GM23338 (cell line): Measurements from ENCODE around the gene TEX54. TPM values are rescaled to one million over a fixed set of nuclear protein-coding genes. Genes with fewer than 3 reads are reported as not detected.
A peak's percentile ranks its signal among the peaks of the same experiment; 100 is the strongest.
"Not testable (repeated sequence)": the region's sequence is repeated elsewhere in the genome, so short reads cannot be mapped to it uniquely, and the experiment has no call there.

Experiments used
- ATAC-seq: fragments of 200-7000 bp; cut with Tn5 transposase; 3 replicates; pipeline ENCODE4 v1.9.1; 2020
- DNase-seq: peaks from one replicate; pipeline ENCODE4 v3.0.0-alpha.2; 2015; ENCODE audit warnings: low spot score
- H2AFZ ChIP-seq: fragments of 200-600 bp; sonication (generic); 2 replicates; pipeline ENCODE4 v1.8.0; 2016; ENCODE audit warnings: antibody characterized with exemption, mild to moderate bottlenecking, moderate library complexity
- H3F3A ChIP-seq: fragments of 200-600 bp; sonication (generic); replicated peaks from 2 replicates; pipeline ENCODE4 v1.8.0; 2017; ENCODE audit warnings: antibody characterized with exemption, mixed run types, low read depth
- H3K27ac ChIP-seq: fragments of 200-600 bp; sonication (generic); 2 replicates; pipeline ENCODE4 v1.6.1; 2016; ENCODE audit warnings: low read depth
- H3K27me3 ChIP-seq: fragments of 200-600 bp; sonication (generic); 2 replicates; pipeline ENCODE4 v1.8.0; 2016; ENCODE audit warnings: mild to moderate bottlenecking, mixed run types, moderate library complexity; ENCODE audit not compliant: insufficient read depth
- H3K36me3 ChIP-seq: fragments of 200-600 bp; sonication (generic); 2 replicates; pipeline ENCODE4 v1.8.0; 2016; ENCODE audit warnings: mild to moderate bottlenecking; ENCODE audit not compliant: insufficient read depth
- H3K4me1 ChIP-seq: fragments of 200-600 bp; sonication (generic); 2 replicates; pipeline ENCODE4 v1.8.0; 2016; ENCODE audit warnings: mild to moderate bottlenecking, moderate library complexity; ENCODE audit not compliant: insufficient read depth
- H3K4me2 ChIP-seq: fragments of 200-600 bp; sonication (generic); 2 replicates; pipeline ENCODE4 v1.7.1; 2017; ENCODE audit warnings: mixed run types
- H3K4me3 ChIP-seq: fragments of 200-600 bp; sonication (generic); 2 replicates; pipeline ENCODE4 v1.6.1; 2016; ENCODE audit warnings: mixed run types
- H3K79me2 ChIP-seq: fragments of 200-600 bp; sonication (generic); replicated peaks from 2 replicates; pipeline ENCODE4 v1.8.0; 2017; ENCODE audit warnings: mild to moderate bottlenecking; ENCODE audit not compliant: insufficient read depth
- H3K9me2 ChIP-seq: fragments of 200-600 bp; sonication (generic); 2 replicates; pipeline ENCODE4 v1.8.0; 2017; ENCODE audit not compliant: insufficient read depth
- H4K20me1 ChIP-seq: fragments of 200-600 bp; sonication (generic); replicated peaks from 2 replicates; pipeline ENCODE4 v1.8.0; 2017; ENCODE audit warnings: mild to moderate bottlenecking; ENCODE audit not compliant: insufficient read depth
- H3K27ac Mint-ChIP-seq: 2 replicates; pipeline ENCODE4 v1.8.0; 2020; ENCODE audit warnings: inconsistent platforms, mild to moderate bottlenecking, moderate library complexity, mixed read lengths
- H3K27me3 Mint-ChIP-seq: 3 replicates; pipeline ENCODE4 v1.8.0; 2022; ENCODE audit warnings: low read depth, mild to moderate bottlenecking, moderate library complexity, mixed read lengths, inconsistent platforms; ENCODE audit not compliant: insufficient read depth, poor library complexity
- H3K36me3 Mint-ChIP-seq: 3 replicates; pipeline ENCODE4 v1.8.0; 2021; ENCODE audit warnings: low read depth, mild to moderate bottlenecking, inconsistent platforms, moderate library complexity, mixed read lengths
- H3K4me1 Mint-ChIP-seq: 3 replicates; pipeline ENCODE4 v1.8.0; 2020; ENCODE audit warnings: mild to moderate bottlenecking, inconsistent platforms, mixed read lengths
- H3K4me3 Mint-ChIP-seq: 3 replicates; pipeline ENCODE4 v1.8.0; 2021; ENCODE audit warnings: moderate library complexity, mild to moderate bottlenecking, inconsistent platforms, mixed read lengths
- H3K9me3 Mint-ChIP-seq: 3 replicates; pipeline ENCODE4 v1.8.0; 2020; ENCODE audit warnings: moderate library complexity, mild to moderate bottlenecking, inconsistent platforms, mixed read lengths
- CREB1 ChIP-seq: fragments of 250-450 bp; sonication (Bioruptor Pico); IDR thresholded peaks from 2 replicates; pipeline ENCODE4 v1.5.0; 2020; ENCODE audit warnings: low read depth, mild to moderate bottlenecking, moderate library complexity
- EZH2 ChIP-seq: fragments of 200-600 bp; sonication (generic); IDR thresholded peaks from one replicate; pipeline ENCODE4 v1.8.0; 2017; ENCODE audit warnings: antibody characterized with exemption, mild to moderate bottlenecking, low read depth; ENCODE audit not compliant: unreplicated experiment
- EZH2phosphoT487 ChIP-seq: fragments of 200-600 bp; sonication (generic); IDR thresholded peaks from one replicate; pipeline ENCODE4 v1.8.1; 2018; ENCODE audit warnings: antibody characterized with exemption; ENCODE audit not compliant: unreplicated experiment
- JUNB ChIP-seq: IDR thresholded peaks from one replicate; pipeline ENCODE4 v1.6.1; 2016; ENCODE audit warnings: antibody characterized with exemption; ENCODE audit not compliant: unreplicated experiment
- NANOG ChIP-seq: IDR thresholded peaks from 2 replicates; pipeline ENCODE4 v1.6.1; 2016; ENCODE audit warnings: antibody characterized with exemption, borderline replicate concordance
- POLR2AphosphoS5 ChIP-seq: IDR thresholded peaks from 2 replicates; pipeline ENCODE4 v1.6.1; 2016; ENCODE audit warnings: antibody characterized with exemption, low read depth
- STAT1 ChIP-seq: IDR thresholded peaks from one replicate; pipeline ENCODE4 v1.6.1; 2016; ENCODE audit warnings: antibody characterized with exemption; ENCODE audit not compliant: unreplicated experiment
- ZNF114 ChIP-seq: fragments of 250-450 bp; sonication (Bioruptor Pico); IDR thresholded peaks from 2 replicates; pipeline ENCODE4 v1.5.0; 2020; ENCODE audit warnings: mild to moderate bottlenecking, moderate library complexity
- polyA plus RNA-seq: library from polyadenylated mRNA; unstranded; fragments of >200 nt; fragmentation: Nextera tagmentation; extraction: Ambion mirVana; gene quantifications from 2 replicates; pipeline ENCODE4 v1.2.1, GENCODE V29; 2016
- total RNA-seq: library from RNA; depleted of rRNA; stranded (reverse); fragments of >200 nt; shearing (Covaris generic); gene quantifications from 2 replicates; pipeline ENCODE4 v1.2.3, GENCODE V29; 2014
- TF ChIP-seq, protein P1 (sequence below), 2 experiments: fragments of 200-600 bp in 1 of 2; sonication (generic) in 1 of 2; conservative IDR thresholded peaks; 2 replicates each; pipeline versions ENCODE4 v1.5.1 to v1.6.1; 2016 to 2017; ENCODE audit warnings: antibody characterized with exemption in 2 of 2, low read depth in 2 of 2, mild to moderate bottlenecking in 2 of 2, moderate library complexity in 1 of 2
- TF ChIP-seq, protein P2 (sequence below): IDR thresholded peaks from 2 replicates; pipeline ENCODE4 v1.6.1; 2016; ENCODE audit warnings: antibody characterized with exemption
- TF ChIP-seq, protein P3 (sequence below): IDR thresholded peaks from one replicate; pipeline ENCODE4 v1.6.1; 2018; ENCODE audit warnings: antibody characterized with exemption; ENCODE audit not compliant: unreplicated experiment

Gene TEX54
- total and polyA plus RNA-seq, 2 experiments from 2014 or later: 1.9 TPM; not detected in 1

DNA sequence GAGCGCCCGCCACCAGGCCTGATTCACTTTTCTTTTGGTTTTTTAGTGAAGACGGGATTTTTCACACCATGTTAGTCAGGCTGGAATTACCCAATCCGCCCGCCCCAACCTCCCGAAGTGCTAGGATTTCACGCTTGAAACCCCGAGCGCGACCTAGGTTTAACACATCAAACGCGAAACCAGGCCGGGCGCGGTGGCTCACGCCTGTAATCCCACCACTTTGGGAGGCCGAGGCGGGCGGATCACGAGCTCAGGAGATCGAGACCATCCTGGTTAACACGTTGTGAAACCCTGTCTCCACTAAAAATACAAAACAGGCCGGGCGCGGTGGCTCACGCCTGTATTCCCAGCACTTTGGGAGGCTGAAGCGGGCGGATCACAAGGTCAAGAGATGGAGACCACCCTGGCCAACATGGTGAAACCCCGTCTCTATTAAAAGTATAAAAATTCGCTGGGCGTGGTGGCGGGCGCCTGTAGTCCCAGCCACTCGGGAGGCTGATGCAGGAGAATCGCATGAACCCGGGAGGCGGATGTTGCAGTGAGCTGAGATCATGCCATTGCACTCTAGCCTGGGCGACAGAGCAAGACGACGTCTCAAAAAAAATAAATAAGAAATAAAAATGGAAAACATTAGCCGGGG, 8.2 kb upstream of the TEX54 start:
- DNase-seq (peak; percentile 79), ATAC-seq (peak; percentile 4)
- H3K4me3 ChIP-seq: peak overlapping the region; percentile 64
- peak overlapping the region; percentile 82 for H3K4me2 ChIP-seq
- Mint-ChIP-seq H3K36me3 (peaks cover 27% of the 10 kb centered on the region), H3K4me1 (peaks cover 18% of the 10 kb centered on the region), H3K27me3 (peaks cover 16% of the 10 kb centered on the region)
- H3K27ac Mint-ChIP-seq, H3K9me3 Mint-ChIP-seq, H3K4me1 ChIP-seq, H2AFZ ChIP-seq, H3K9me2 ChIP-seq, H4K20me1 ChIP-seq, H3K4me3 Mint-ChIP-seq, H3K36me3 ChIP-seq, H3K27me3 ChIP-seq: not testable (repeated sequence)
- H3F3A ChIP-seq: peaks cover 31% of the 10 kb centered on the region; the same call in 1 of the 2 replicates
- H3K79me2 ChIP-seq: peaks cover 32% of the 10 kb centered on the region
- peak overlapping the region; percentile 98 for H3K27ac ChIP-seq

DNA sequence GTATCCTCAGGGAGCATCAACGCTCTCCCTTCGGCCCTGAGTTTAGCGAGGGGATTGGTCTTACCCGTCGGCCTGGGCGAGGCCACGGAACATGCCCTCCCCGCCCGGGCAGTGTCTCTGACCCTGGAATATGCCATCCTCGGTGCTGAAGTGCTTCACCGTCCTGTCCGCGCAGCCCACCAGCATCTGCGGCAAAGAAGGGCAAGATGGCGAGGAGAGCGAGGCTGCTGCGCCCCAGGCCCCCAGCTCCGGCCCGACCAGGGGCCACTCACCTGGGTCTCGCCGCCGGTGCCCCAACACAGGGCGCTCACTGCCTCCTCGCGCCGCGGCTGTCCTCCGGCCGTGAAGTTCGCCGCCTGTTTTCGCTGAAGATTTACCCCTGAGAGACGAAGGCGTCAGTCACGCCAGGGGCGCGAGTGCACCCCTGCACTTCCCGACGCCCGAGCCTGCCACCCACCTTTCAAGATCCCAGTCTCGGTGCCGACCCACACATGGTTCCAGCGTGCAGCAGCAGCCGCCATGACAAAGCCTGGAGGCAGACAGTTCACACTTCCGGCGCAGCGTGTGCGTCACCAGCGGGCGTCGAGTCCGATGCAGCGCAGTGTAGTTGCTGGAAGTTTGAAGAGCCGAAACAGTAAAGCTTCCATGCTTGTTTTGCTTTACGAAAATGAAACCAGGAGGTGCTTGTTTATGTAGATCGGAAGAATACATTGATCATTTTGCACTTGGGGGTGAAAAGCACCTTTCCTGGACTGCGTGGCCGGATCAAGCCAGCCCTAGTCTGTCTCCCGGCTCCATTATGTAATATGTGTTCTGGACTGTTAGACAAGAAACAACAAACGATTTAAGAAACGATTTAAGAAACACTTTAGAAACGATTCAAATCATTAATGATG, 6.7 kb upstream of the TEX54 start, which contains the start of gene WDR74:
TSS of gene WDR74 (minus strand) at position 541 of the 896 bp plus-strand sequence. CDS start at position 521, 20 bp downstream.
- no peak within 1 kb of the TSS for H2AFZ ChIP-seq
- Mint-ChIP-seq H3K27me3 (peaks cover 20% of the 10 kb centered on the region), H3K4me3 (no peak within 1 kb of the TSS)
- TF ChIP-seq POLR2AphosphoS5 (peak; percentile 96), STAT1 (no peak), NANOG (no peak), ZNF114 (no peak), JUNB (no peak), CREB1 (CRISPR knock-in tag) (peak; percentile 98), EZH2 (no peak), EZH2phosphoT487 (no peak)
- TF ChIP-seq, protein P1, sequence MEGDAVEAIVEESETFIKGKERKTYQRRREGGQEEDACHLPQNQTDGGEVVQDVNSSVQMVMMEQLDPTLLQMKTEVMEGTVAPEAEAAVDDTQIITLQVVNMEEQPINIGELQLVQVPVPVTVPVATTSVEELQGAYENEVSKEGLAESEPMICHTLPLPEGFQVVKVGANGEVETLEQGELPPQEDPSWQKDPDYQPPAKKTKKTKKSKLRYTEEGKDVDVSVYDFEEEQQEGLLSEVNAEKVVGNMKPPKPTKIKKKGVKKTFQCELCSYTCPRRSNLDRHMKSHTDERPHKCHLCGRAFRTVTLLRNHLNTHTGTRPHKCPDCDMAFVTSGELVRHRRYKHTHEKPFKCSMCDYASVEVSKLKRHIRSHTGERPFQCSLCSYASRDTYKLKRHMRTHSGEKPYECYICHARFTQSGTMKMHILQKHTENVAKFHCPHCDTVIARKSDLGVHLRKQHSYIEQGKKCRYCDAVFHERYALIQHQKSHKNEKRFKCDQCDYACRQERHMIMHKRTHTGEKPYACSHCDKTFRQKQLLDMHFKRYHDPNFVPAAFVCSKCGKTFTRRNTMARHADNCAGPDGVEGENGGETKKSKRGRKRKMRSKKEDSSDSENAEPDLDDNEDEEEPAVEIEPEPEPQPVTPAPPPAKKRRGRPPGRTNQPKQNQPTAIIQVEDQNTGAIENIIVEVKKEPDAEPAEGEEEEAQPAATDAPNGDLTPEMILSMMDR (conservative IDR thresholded peaks at IDR 0.05; ENCODE audit: low read depth in 2 of 2): no peak
- TF ChIP-seq, protein P2, sequence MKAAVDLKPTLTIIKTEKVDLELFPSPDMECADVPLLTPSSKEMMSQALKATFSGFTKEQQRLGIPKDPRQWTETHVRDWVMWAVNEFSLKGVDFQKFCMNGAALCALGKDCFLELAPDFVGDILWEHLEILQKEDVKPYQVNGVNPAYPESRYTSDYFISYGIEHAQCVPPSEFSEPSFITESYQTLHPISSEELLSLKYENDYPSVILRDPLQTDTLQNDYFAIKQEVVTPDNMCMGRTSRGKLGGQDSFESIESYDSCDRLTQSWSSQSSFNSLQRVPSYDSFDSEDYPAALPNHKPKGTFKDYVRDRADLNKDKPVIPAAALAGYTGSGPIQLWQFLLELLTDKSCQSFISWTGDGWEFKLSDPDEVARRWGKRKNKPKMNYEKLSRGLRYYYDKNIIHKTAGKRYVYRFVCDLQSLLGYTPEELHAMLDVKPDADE: peak; percentile 83
- TF ChIP-seq, protein P3, sequence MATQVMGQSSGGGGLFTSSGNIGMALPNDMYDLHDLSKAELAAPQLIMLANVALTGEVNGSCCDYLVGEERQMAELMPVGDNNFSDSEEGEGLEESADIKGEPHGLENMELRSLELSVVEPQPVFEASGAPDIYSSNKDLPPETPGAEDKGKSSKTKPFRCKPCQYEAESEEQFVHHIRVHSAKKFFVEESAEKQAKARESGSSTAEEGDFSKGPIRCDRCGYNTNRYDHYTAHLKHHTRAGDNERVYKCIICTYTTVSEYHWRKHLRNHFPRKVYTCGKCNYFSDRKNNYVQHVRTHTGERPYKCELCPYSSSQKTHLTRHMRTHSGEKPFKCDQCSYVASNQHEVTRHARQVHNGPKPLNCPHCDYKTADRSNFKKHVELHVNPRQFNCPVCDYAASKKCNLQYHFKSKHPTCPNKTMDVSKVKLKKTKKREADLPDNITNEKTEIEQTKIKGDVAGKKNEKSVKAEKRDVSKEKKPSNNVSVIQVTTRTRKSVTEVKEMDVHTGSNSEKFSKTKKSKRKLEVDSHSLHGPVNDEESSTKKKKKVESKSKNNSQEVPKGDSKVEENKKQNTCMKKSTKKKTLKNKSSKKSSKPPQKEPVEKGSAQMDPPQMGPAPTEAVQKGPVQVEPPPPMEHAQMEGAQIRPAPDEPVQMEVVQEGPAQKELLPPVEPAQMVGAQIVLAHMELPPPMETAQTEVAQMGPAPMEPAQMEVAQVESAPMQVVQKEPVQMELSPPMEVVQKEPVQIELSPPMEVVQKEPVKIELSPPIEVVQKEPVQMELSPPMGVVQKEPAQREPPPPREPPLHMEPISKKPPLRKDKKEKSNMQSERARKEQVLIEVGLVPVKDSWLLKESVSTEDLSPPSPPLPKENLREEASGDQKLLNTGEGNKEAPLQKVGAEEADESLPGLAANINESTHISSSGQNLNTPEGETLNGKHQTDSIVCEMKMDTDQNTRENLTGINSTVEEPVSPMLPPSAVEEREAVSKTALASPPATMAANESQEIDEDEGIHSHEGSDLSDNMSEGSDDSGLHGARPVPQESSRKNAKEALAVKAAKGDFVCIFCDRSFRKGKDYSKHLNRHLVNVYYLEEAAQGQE: no peak

More for the DNA sequence above, 6.7 kb upstream of the TEX54 start, which contains the start of gene WDR74:
- Histone ChIP-seq H3K4me2 (peak within 1 kb of the TSS; percentile 82), H3F3A (peaks cover 40% of the 10 kb centered on the region; the same call in 1 of the 2 replicates), H4K20me1 (peaks cover 4% of the 10 kb centered on the region; the same call in 1 of the 2 replicates), H3K9me2 (no peaks in the 10 kb centered on the region), H3K27ac (peak within 1 kb of the TSS; percentile 98), H3K79me2 (peaks cover 37% of the 10 kb centered on the region), H3K27me3 (no peaks in the 10 kb centered on the region), H3K36me3 (peaks cover 21% of the 10 kb centered on the region), H3K4me3 (peak within 1 kb of the TSS; percentile 64), H3K4me1 (peaks cover 10% of the 10 kb centered on the region)
- no peak within 1 kb of the TSS for H3K27ac Mint-ChIP-seq
- peaks cover 18% of the 10 kb centered on the region for H3K4me1 Mint-ChIP-seq
- peaks cover 43% of the 10 kb centered on the region for H3K36me3 Mint-ChIP-seq
- DNase-seq (peak; percentile 98), ATAC-seq (peak; percentile 36)
- H3K9me3 Mint-ChIP-seq: no peaks in the 10 kb centered on the region; the same call in 1 of the 3 replicates
